Panc1 (cell line): ENCODE results near the gene GRIK4. TPM values are rescaled to one million over a fixed set of nuclear protein-coding genes. Genes with fewer than 3 reads are reported as not detected.

Experiments used
- ATAC-seq: fragments of 200-7000 bp; cut with Tn5 transposase; 2 replicates; pipeline ENCODE4 v1.9.1; 2020; ENCODE audit warnings: mild to moderate bottlenecking, moderate library complexity
- BruUV-seq: library from RNA; stranded (reverse); fragments of 400-500 nt; replicated peaks from 2 replicates; lab custom pipeline; 2021; lab: Mats Ljungman, UMichigan
- CTCF ChIA-PET: fragments of 300-600 bp; sonication (Branson Sonifier 250); formaldehyde crosslinking; loops from one replicate; lab custom pipeline; 2022; ENCODE audit warnings: antibody characterized with exemption; lab: Charles Lee
- POLR2A ChIA-PET: fragments of 300-600 bp; sonication (Branson Sonifier 250); formaldehyde crosslinking; loops from one replicate; lab custom pipeline; 2022; ENCODE audit warnings: antibody characterized with exemption; lab: Charles Lee
- DNase-seq: peaks from one replicate; pipeline ENCODE4 v3.0.0-alpha.2; 2010; ENCODE audit warnings: low read depth, low spot score
- H3K27ac ChIP-seq: 2 replicates; pipeline ENCODE4 v1.5.1; 2011; ENCODE audit warnings: mild to moderate bottlenecking, low read length, inconsistent platforms
- H3K27me3 ChIP-seq: fragments of 200-500 bp; sonication (Bioruptor generic); 2 replicates; pipeline ENCODE4 v1.6.0; 2014; ENCODE audit warnings: low read length, inconsistent platforms; ENCODE audit not compliant: control insufficient read depth, insufficient read depth
- H3K36me3 ChIP-seq: fragments of 200-500 bp; sonication (Bioruptor generic); 2 replicates; pipeline ENCODE4 v1.5.1; 2014; ENCODE audit warnings: inconsistent platforms, mild to moderate bottlenecking, low read length, moderate library complexity; ENCODE audit not compliant: control insufficient read depth, insufficient read depth
- H3K4me1 ChIP-seq: 2 replicates; pipeline ENCODE4 v1.5.1; 2011; ENCODE audit warnings: inconsistent platforms, mild to moderate bottlenecking, low read length, moderate library complexity; ENCODE audit not compliant: control insufficient read depth, insufficient read depth
- H3K4me3 ChIP-seq, 2 experiments: 2 replicates each; pipeline ENCODE4 v1.5.1; 2011 to 2012; ENCODE audit warnings: low read depth in 2 of 2, low read length in 2 of 2, mild to moderate bottlenecking in 2 of 2, inconsistent platforms in 1 of 2, moderate library complexity in 1 of 2
- H3K9me3 ChIP-seq: fragments of 200-500 bp; sonication (Bioruptor generic); 2 replicates; pipeline ENCODE4 v1.5.1; 2014; ENCODE audit warnings: low read depth, mild to moderate bottlenecking, inconsistent platforms, low read length, moderate library complexity; ENCODE audit not compliant: control insufficient read depth, insufficient read depth
- POLR2AphosphoS5 ChIP-seq: IDR thresholded peaks from 2 replicates; pipeline ENCODE4 v1.6.1; 2012; ENCODE audit warnings: mild to moderate bottlenecking, low read depth, low read length, moderate library complexity
- REST ChIP-seq, 2 experiments: IDR thresholded peaks; 2 replicates each; pipeline ENCODE4 v1.6.1; 2011 to 2012; ENCODE audit warnings: low read depth in 2 of 2, control low read depth in 1 of 2, low read length in 1 of 2, mild to moderate bottlenecking in 1 of 2, moderate library complexity in 1 of 2; ENCODE audit not compliant: insufficient read depth in 1 of 2
- SIN3A ChIP-seq: IDR thresholded peaks from 2 replicates; pipeline ENCODE4 v1.6.1; 2012; ENCODE audit warnings: low read depth, mild to moderate bottlenecking, low read length, moderate library complexity, borderline replicate concordance; ENCODE audit not compliant: insufficient read depth
- TCF7L2 ChIP-seq: IDR thresholded peaks from 2 replicates; pipeline ENCODE4 v1.6.1; 2011; ENCODE audit warnings: mild to moderate bottlenecking, low read depth, low read length, inconsistent platforms
- in situ Hi-C: cut with HindIII; loops from 2 replicates; pipeline ENCODE4 v1.10.0; 2016; ENCODE audit warnings: low sequenced_read_pairs, low pct_unique_long_range_greater_than_20kb
- intact Hi-C: fragments of 100-400 bp; cut with micrococcal nuclease; formaldehyde crosslinking; loops from one replicate; pipeline ENCODE4 v1.10.0; 2022; ENCODE audit not compliant: unreplicated experiment
- total RNA-seq: library from RNA; stranded (reverse); gene quantifications from one replicate; pipeline ENCODE4 v1.2.1, GENCODE V29; 2021; ENCODE audit not compliant: unreplicated experiment
- TF ChIP-seq, protein P1 (sequence below): fragments of 450-650 bp; IDR thresholded peaks from 2 replicates; pipeline ENCODE4 v1.5.1; 2017; ENCODE audit warnings: mild to moderate bottlenecking

Gene GRIK4
- total RNA-seq, 1 experiment from 2014 or later: 0.62 TPM

DNA sequence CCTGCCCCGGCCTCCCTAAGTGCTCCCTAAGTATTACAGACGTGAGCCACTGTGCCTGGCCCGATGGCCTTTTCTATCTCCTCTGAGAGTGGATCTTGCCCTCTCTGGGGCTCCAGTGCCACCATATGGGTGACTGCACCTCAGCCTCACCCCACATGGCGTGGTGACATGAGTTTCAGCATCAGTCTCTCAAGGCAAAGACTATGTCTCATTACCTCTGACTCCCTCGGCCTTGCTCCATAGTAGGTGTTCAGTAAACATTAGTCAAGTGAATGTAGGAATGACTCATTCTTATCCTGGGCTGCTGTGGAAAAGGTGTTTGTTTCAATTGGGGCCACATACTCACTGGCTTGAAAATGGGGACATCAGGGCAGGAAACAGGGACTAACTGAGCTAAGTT, 168.8 kb downstream of the GRIK4 start:
- CTCF ChIA-PET: no interaction called here
- TF ChIP-seq SIN3A (no peak), TCF7L2 (no peak), POLR2AphosphoS5 (no peak), REST (IDR thresholded peaks at IDR 0.05; ENCODE audit: insufficient read depth in 1 of 2, low read depth in 2 of 2, low read length in 1 of 2) (no peak)
- TF ChIP-seq, protein P1, sequence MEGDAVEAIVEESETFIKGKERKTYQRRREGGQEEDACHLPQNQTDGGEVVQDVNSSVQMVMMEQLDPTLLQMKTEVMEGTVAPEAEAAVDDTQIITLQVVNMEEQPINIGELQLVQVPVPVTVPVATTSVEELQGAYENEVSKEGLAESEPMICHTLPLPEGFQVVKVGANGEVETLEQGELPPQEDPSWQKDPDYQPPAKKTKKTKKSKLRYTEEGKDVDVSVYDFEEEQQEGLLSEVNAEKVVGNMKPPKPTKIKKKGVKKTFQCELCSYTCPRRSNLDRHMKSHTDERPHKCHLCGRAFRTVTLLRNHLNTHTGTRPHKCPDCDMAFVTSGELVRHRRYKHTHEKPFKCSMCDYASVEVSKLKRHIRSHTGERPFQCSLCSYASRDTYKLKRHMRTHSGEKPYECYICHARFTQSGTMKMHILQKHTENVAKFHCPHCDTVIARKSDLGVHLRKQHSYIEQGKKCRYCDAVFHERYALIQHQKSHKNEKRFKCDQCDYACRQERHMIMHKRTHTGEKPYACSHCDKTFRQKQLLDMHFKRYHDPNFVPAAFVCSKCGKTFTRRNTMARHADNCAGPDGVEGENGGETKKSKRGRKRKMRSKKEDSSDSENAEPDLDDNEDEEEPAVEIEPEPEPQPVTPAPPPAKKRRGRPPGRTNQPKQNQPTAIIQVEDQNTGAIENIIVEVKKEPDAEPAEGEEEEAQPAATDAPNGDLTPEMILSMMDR: no peak
- no peak overlapping the region for H3K4me3 ChIP-seq
- in situ Hi-C loops (no loop called here), intact Hi-C loops (loop anchor here (10.0 kb wide), 2 partner anchors 124 to 274 kb away; no protein-coding TSS in a partner anchor)
- no peak overlapping the region for H3K27ac ChIP-seq
- ATAC-seq (no peak), DNase-seq (no peak)
- POLR2A ChIA-PET: no interaction called here
- H3K4me1 ChIP-seq: no peaks in the 10 kb centered on the region
- no peaks in the 10 kb centered on the region for H3K9me3 ChIP-seq
- BruUV-seq: no TSS peak
- H3K27me3 ChIP-seq: peaks cover 13% of the 10 kb centered on the region
- H3K36me3 ChIP-seq: no peaks in the 10 kb centered on the region

DNA sequence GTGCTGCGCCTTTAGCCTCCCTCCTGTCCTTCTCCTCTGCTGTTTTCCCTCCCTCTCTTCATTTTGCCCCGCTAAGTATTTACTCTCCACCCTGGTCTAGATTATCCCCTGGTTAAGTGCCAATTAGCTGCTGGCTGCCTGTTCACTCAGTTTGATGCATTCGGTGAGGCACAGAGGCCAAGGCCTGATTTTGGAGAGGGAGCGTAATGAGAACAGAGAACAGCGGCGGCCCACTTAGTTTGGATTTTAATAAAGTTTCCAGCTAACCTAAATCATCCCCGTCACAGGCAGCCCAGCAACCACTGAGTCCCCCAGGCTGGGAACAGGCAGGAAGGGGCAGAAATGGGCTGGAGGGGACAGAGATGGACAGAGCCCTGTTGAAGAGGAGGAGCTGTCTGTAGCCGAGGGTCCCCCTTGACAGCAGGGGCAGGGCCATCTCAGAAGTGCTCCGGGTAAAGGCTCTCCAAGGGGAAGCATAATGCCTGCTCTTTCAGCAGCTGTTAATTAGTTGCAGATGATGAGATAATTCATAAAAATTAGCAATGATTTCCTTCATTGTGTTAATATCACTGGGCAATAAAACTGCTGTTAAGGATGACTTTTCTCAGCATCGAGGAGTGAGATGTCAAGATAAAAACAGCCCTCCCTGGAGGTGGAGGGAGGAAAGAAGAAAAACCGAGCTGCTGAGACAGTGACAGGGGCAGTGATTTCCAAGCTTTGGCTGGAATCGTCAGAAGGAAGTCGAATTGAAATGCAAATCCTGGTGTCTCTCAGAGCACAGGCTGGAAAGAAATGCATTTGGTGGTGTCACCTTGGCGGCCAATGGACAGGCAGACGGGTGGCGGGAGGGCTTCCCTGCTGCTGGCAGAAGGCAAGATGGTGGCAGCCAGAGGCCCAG, 170.1 kb downstream of the GRIK4 start:
- Histone ChIP-seq H3K4me3 (no peak overlapping the region), H3K4me1 (no peaks in the 10 kb centered on the region), H3K27me3 (peaks cover 23% of the 10 kb centered on the region), H3K36me3 (no peaks in the 10 kb centered on the region), H3K27ac (no peak overlapping the region), H3K9me3 (no peaks in the 10 kb centered on the region)
- intact Hi-C loops (loop anchor here (10.0 kb wide), 2 partner anchors 123 to 273 kb away; no protein-coding TSS in a partner anchor), in situ Hi-C loops (no loop called here)
- TF ChIP-seq SIN3A (no peak), TCF7L2 (no peak), REST (IDR thresholded peaks at IDR 0.05; ENCODE audit: insufficient read depth in 1 of 2, low read depth in 2 of 2, low read length in 1 of 2) (no peak), POLR2AphosphoS5 (no peak)
- TF ChIP-seq, protein P1: no peak
- BruUV-seq: no TSS peak
- ChIA-PET POLR2A (interaction anchor here (0.7 kb wide), 1 partner anchor 343 kb away, joined by 4 read pairs; no protein-coding TSS in a partner anchor), CTCF (no interaction called here)
- DNase-seq (no peak), ATAC-seq (no peak)
